GM23338 (cell line): ENCODE measurements around the gene LRIG3. TPM values are rescaled to one million over a fixed set of nuclear protein-coding genes. Genes with fewer than 3 reads are reported as not detected.

Experiments used
- ATAC-seq: fragments of 200-7000 bp; cut with Tn5 transposase; 3 replicates; pipeline ENCODE4 v1.9.1; 2020
- DNase-seq: peaks from one replicate; pipeline ENCODE4 v3.0.0-alpha.2; 2015; ENCODE audit warnings: low spot score
- H2AFZ ChIP-seq: fragments of 200-600 bp; sonication (generic); 2 replicates; pipeline ENCODE4 v1.8.0; 2016; ENCODE audit warnings: antibody characterized with exemption, mild to moderate bottlenecking, moderate library complexity
- H3F3A ChIP-seq: fragments of 200-600 bp; sonication (generic); replicated peaks from 2 replicates; pipeline ENCODE4 v1.8.0; 2017; ENCODE audit warnings: antibody characterized with exemption, mixed run types, low read depth
- H3K27ac ChIP-seq: fragments of 200-600 bp; sonication (generic); 2 replicates; pipeline ENCODE4 v1.6.1; 2016; ENCODE audit warnings: low read depth
- H3K27me3 ChIP-seq: fragments of 200-600 bp; sonication (generic); 2 replicates; pipeline ENCODE4 v1.8.0; 2016; ENCODE audit warnings: mild to moderate bottlenecking, mixed run types, moderate library complexity; ENCODE audit not compliant: insufficient read depth
- H3K36me3 ChIP-seq: fragments of 200-600 bp; sonication (generic); 2 replicates; pipeline ENCODE4 v1.8.0; 2016; ENCODE audit warnings: mild to moderate bottlenecking; ENCODE audit not compliant: insufficient read depth
- H3K4me1 ChIP-seq: fragments of 200-600 bp; sonication (generic); 2 replicates; pipeline ENCODE4 v1.8.0; 2016; ENCODE audit warnings: mild to moderate bottlenecking, moderate library complexity; ENCODE audit not compliant: insufficient read depth
- H3K4me2 ChIP-seq: fragments of 200-600 bp; sonication (generic); 2 replicates; pipeline ENCODE4 v1.7.1; 2017; ENCODE audit warnings: mixed run types
- H3K4me3 ChIP-seq: fragments of 200-600 bp; sonication (generic); 2 replicates; pipeline ENCODE4 v1.6.1; 2016; ENCODE audit warnings: mixed run types
- H3K79me2 ChIP-seq: fragments of 200-600 bp; sonication (generic); replicated peaks from 2 replicates; pipeline ENCODE4 v1.8.0; 2017; ENCODE audit warnings: mild to moderate bottlenecking; ENCODE audit not compliant: insufficient read depth
- H3K9me2 ChIP-seq: fragments of 200-600 bp; sonication (generic); 2 replicates; pipeline ENCODE4 v1.8.0; 2017; ENCODE audit not compliant: insufficient read depth
- H4K20me1 ChIP-seq: fragments of 200-600 bp; sonication (generic); replicated peaks from 2 replicates; pipeline ENCODE4 v1.8.0; 2017; ENCODE audit warnings: mild to moderate bottlenecking; ENCODE audit not compliant: insufficient read depth
- H3K27ac Mint-ChIP-seq: 2 replicates; pipeline ENCODE4 v1.8.0; 2020; ENCODE audit warnings: inconsistent platforms, mild to moderate bottlenecking, moderate library complexity, mixed read lengths
- H3K27me3 Mint-ChIP-seq: 3 replicates; pipeline ENCODE4 v1.8.0; 2022; ENCODE audit warnings: low read depth, mild to moderate bottlenecking, moderate library complexity, mixed read lengths, inconsistent platforms; ENCODE audit not compliant: insufficient read depth, poor library complexity
- H3K36me3 Mint-ChIP-seq: 3 replicates; pipeline ENCODE4 v1.8.0; 2021; ENCODE audit warnings: low read depth, mild to moderate bottlenecking, inconsistent platforms, moderate library complexity, mixed read lengths
- H3K4me1 Mint-ChIP-seq: 3 replicates; pipeline ENCODE4 v1.8.0; 2020; ENCODE audit warnings: mild to moderate bottlenecking, inconsistent platforms, mixed read lengths
- H3K4me3 Mint-ChIP-seq: 3 replicates; pipeline ENCODE4 v1.8.0; 2021; ENCODE audit warnings: moderate library complexity, mild to moderate bottlenecking, inconsistent platforms, mixed read lengths
- H3K9me3 Mint-ChIP-seq: 3 replicates; pipeline ENCODE4 v1.8.0; 2020; ENCODE audit warnings: moderate library complexity, mild to moderate bottlenecking, inconsistent platforms, mixed read lengths
- CREB1 ChIP-seq: fragments of 250-450 bp; sonication (Bioruptor Pico); IDR thresholded peaks from 2 replicates; pipeline ENCODE4 v1.5.0; 2020; ENCODE audit warnings: low read depth, mild to moderate bottlenecking, moderate library complexity
- NANOG ChIP-seq: IDR thresholded peaks from 2 replicates; pipeline ENCODE4 v1.6.1; 2016; ENCODE audit warnings: antibody characterized with exemption, borderline replicate concordance
- POLR2AphosphoS5 ChIP-seq: IDR thresholded peaks from 2 replicates; pipeline ENCODE4 v1.6.1; 2016; ENCODE audit warnings: antibody characterized with exemption, low read depth
- STAT1 ChIP-seq: IDR thresholded peaks from one replicate; pipeline ENCODE4 v1.6.1; 2016; ENCODE audit warnings: antibody characterized with exemption; ENCODE audit not compliant: unreplicated experiment
- ZNF114 ChIP-seq: fragments of 250-450 bp; sonication (Bioruptor Pico); IDR thresholded peaks from 2 replicates; pipeline ENCODE4 v1.5.0; 2020; ENCODE audit warnings: mild to moderate bottlenecking, moderate library complexity
- polyA plus RNA-seq: library from polyadenylated mRNA; unstranded; fragments of >200 nt; fragmentation: Nextera tagmentation; extraction: Ambion mirVana; gene quantifications from 2 replicates; pipeline ENCODE4 v1.2.1, GENCODE V29; 2016
- total RNA-seq: library from RNA; depleted of rRNA; stranded (reverse); fragments of >200 nt; shearing (Covaris generic); gene quantifications from 2 replicates; pipeline ENCODE4 v1.2.3, GENCODE V29; 2014
- TF ChIP-seq, protein P1 (sequence below): IDR thresholded peaks from 2 replicates; pipeline ENCODE4 v1.6.1; 2016; ENCODE audit warnings: antibody characterized with exemption
- TF ChIP-seq, protein P2 (sequence below): fragments of 250-450 bp; sonication (Bioruptor Pico); IDR thresholded peaks from 2 replicates; pipeline ENCODE4 v1.5.0; 2020; ENCODE audit warnings: mild to moderate bottlenecking, moderate library complexity
- TF ChIP-seq, protein P3 (sequence below): IDR thresholded peaks from one replicate; pipeline ENCODE4 v1.6.1; 2018; ENCODE audit warnings: antibody characterized with exemption; ENCODE audit not compliant: unreplicated experiment
- TF ChIP-seq, protein P4 (sequence below), 2 experiments: fragments of 200-600 bp in 1 of 2; sonication (generic) in 1 of 2; conservative IDR thresholded peaks; 2 replicates each; pipeline versions ENCODE4 v1.5.1 to v1.6.1; 2016 to 2017; ENCODE audit warnings: antibody characterized with exemption in 2 of 2, low read depth in 2 of 2, mild to moderate bottlenecking in 2 of 2, moderate library complexity in 1 of 2

Gene LRIG3
- total and polyA plus RNA-seq, 2 experiments from 2014 or later = 1.6 to 7.5 TPM

DNA sequence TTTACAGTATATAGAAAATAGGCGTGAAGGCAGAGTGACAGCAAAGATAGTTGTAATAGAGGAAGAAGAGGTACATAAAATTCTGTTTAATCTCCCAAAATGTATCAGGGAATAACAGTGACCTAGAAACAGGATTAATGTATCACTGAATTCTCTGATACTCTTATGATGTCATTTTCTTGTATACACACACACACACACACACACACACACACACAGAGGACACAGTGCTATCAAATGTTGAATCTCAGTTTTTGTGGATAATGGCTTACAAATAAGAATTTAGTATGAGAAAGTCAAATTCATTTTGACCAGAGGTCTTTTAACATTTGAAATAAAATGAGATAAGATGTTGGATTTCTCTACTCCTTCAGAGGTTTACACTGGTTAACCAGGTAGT is 4.3 kb upstream of the LRIG3 start:
- Mint-ChIP-seq H3K4me1 (peaks cover 14% of the 10 kb centered on the region), H3K27me3 (peaks cover 2% of the 10 kb centered on the region), H3K27ac (no peak overlapping the region), H3K36me3 (no peaks in the 10 kb centered on the region), H3K4me3 (no peak overlapping the region), H3K9me3 (no peaks in the 10 kb centered on the region)
- Histone ChIP-seq H3F3A (no peaks in the 10 kb centered on the region), H3K4me1 (peaks cover 6% of the 10 kb centered on the region; the same call in 1 of the 2 replicates), H3K79me2 (no peaks in the 10 kb centered on the region), H4K20me1 (no peaks in the 10 kb centered on the region), H3K36me3 (no peaks in the 10 kb centered on the region), H3K4me2 (no peak overlapping the region), H3K27ac (no peak overlapping the region), H3K9me2 (no peaks in the 10 kb centered on the region), H2AFZ (no peak overlapping the region), H3K27me3 (peaks cover under 1% of the 10 kb centered on the region; the same call in 1 of the 2 replicates), H3K4me3 (no peak overlapping the region)
- DNase-seq = no peak
- TF ChIP-seq, protein P1, sequence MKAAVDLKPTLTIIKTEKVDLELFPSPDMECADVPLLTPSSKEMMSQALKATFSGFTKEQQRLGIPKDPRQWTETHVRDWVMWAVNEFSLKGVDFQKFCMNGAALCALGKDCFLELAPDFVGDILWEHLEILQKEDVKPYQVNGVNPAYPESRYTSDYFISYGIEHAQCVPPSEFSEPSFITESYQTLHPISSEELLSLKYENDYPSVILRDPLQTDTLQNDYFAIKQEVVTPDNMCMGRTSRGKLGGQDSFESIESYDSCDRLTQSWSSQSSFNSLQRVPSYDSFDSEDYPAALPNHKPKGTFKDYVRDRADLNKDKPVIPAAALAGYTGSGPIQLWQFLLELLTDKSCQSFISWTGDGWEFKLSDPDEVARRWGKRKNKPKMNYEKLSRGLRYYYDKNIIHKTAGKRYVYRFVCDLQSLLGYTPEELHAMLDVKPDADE = no peak
- TF ChIP-seq POLR2AphosphoS5 (no peak), STAT1 (no peak), CREB1 (CRISPR knock-in tag) (no peak), NANOG (no peak), ZNF114 (no peak)
- TF ChIP-seq, protein P2, sequence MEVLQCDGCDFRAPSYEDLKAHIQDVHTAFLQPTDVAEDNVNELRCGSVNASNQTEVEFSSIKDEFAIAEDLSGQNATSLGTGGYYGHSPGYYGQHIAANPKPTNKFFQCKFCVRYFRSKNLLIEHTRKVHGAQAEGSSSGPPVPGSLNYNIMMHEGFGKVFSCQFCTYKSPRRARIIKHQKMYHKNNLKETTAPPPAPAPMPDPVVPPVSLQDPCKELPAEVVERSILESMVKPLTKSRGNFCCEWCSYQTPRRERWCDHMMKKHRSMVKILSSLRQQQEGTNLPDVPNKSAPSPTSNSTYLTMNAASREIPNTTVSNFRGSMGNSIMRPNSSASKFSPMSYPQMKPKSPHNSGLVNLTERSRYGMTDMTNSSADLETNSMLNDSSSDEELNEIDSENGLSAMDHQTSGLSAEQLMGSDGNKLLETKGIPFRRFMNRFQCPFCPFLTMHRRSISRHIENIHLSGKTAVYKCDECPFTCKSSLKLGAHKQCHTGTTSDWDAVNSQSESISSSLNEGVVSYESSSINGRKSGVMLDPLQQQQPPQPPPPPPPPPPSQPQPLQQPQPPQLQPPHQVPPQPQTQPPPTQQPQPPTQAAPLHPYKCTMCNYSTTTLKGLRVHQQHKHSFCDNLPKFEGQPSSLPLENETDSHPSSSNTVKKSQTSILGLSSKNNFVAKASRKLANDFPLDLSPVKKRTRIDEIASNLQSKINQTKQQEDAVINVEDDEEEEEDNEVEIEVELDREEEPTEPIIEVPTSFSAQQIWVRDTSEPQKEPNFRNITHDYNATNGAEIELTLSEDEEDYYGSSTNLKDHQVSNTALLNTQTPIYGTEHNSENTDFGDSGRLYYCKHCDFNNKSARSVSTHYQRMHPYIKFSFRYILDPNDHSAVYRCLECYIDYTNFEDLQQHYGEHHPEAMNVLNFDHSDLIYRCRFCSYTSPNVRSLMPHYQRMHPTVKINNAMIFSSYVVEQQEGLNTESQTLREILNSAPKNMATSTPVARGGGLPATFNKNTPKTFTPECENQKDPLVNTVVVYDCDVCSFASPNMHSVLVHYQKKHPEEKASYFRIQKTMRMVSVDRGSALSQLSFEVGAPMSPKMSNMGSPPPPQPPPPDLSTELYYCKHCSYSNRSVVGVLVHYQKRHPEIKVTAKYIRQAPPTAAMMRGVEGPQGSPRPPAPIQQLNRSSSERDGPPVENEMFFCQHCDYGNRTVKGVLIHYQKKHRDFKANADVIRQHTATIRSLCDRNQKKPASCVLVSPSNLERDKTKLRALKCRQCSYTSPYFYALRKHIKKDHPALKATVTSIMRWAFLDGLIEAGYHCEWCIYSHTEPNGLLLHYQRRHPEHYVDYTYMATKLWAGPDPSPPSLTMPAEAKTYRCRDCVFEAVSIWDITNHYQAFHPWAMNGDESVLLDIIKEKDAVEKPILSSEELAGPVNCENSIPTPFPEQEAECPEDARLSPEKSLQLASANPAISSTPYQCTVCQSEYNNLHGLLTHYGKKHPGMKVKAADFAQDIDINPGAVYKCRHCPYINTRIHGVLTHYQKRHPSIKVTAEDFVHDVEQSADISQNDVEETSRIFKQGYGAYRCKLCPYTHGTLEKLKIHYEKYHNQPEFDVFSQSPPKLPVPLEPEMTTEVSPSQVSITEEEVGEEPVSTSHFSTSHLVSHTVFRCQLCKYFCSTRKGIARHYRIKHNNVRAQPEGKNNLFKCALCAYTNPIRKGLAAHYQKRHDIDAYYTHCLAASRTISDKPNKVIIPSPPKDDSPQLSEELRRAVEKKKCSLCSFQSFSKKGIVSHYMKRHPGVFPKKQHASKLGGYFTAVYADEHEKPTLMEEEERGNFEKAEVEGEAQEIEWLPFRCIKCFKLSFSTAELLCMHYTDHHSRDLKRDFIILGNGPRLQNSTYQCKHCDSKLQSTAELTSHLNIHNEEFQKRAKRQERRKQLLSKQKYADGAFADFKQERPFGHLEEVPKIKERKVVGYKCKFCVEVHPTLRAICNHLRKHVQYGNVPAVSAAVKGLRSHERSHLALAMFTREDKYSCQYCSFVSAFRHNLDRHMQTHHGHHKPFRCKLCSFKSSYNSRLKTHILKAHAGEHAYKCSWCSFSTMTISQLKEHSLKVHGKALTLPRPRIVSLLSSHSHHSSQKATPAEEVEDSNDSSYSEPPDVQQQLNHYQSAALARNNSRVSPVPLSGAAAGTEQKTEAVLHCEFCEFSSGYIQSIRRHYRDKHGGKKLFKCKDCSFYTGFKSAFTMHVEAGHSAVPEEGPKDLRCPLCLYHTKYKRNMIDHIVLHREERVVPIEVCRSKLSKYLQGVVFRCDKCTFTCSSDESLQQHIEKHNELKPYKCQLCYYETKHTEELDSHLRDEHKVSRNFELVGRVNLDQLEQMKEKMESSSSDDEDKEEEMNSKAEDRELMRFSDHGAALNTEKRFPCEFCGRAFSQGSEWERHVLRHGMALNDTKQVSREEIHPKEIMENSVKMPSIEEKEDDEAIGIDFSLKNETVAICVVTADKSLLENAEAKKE = no peak
- TF ChIP-seq, protein P3, sequence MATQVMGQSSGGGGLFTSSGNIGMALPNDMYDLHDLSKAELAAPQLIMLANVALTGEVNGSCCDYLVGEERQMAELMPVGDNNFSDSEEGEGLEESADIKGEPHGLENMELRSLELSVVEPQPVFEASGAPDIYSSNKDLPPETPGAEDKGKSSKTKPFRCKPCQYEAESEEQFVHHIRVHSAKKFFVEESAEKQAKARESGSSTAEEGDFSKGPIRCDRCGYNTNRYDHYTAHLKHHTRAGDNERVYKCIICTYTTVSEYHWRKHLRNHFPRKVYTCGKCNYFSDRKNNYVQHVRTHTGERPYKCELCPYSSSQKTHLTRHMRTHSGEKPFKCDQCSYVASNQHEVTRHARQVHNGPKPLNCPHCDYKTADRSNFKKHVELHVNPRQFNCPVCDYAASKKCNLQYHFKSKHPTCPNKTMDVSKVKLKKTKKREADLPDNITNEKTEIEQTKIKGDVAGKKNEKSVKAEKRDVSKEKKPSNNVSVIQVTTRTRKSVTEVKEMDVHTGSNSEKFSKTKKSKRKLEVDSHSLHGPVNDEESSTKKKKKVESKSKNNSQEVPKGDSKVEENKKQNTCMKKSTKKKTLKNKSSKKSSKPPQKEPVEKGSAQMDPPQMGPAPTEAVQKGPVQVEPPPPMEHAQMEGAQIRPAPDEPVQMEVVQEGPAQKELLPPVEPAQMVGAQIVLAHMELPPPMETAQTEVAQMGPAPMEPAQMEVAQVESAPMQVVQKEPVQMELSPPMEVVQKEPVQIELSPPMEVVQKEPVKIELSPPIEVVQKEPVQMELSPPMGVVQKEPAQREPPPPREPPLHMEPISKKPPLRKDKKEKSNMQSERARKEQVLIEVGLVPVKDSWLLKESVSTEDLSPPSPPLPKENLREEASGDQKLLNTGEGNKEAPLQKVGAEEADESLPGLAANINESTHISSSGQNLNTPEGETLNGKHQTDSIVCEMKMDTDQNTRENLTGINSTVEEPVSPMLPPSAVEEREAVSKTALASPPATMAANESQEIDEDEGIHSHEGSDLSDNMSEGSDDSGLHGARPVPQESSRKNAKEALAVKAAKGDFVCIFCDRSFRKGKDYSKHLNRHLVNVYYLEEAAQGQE = no peak
- TF ChIP-seq, protein P4, sequence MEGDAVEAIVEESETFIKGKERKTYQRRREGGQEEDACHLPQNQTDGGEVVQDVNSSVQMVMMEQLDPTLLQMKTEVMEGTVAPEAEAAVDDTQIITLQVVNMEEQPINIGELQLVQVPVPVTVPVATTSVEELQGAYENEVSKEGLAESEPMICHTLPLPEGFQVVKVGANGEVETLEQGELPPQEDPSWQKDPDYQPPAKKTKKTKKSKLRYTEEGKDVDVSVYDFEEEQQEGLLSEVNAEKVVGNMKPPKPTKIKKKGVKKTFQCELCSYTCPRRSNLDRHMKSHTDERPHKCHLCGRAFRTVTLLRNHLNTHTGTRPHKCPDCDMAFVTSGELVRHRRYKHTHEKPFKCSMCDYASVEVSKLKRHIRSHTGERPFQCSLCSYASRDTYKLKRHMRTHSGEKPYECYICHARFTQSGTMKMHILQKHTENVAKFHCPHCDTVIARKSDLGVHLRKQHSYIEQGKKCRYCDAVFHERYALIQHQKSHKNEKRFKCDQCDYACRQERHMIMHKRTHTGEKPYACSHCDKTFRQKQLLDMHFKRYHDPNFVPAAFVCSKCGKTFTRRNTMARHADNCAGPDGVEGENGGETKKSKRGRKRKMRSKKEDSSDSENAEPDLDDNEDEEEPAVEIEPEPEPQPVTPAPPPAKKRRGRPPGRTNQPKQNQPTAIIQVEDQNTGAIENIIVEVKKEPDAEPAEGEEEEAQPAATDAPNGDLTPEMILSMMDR (conservative IDR thresholded peaks at IDR 0.05; ENCODE audit: low read depth in 2 of 2) = no peak
- ATAC-seq = no peak
